DND-41 (cell line): ENCODE measurements around the gene MKX.

Experiments used
- ATAC-seq: fragments of 200-7000 bp; cut with Tn5 transposase; 3 replicates; pipeline ENCODE4 v1.9.1; 2021; ENCODE audit warnings: low read depth; ENCODE audit not compliant: insufficient read depth
- DNase-seq: peaks from one replicate; pipeline ENCODE4 v3.0.0-alpha.2; 2020
- H2AFZ ChIP-seq: 2 replicates; pipeline ENCODE4 v1.6.0; 2012; ENCODE audit warnings: low read depth, low read length
- H3K27ac ChIP-seq: 2 replicates; pipeline ENCODE4 v1.5.1; 2012; ENCODE audit warnings: low read length, inconsistent platforms
- H3K27me3 ChIP-seq: fragments of 200-600 bp; sonication (generic); 2 replicates; pipeline ENCODE4 v1.6.0; 2012; ENCODE audit warnings: low read length, mild to moderate bottlenecking, inconsistent platforms; ENCODE audit not compliant: insufficient read depth, poor library complexity
- H3K36me3 ChIP-seq: 2 replicates; pipeline ENCODE4 v1.5.1; 2012; ENCODE audit warnings: low read length, inconsistent platforms; ENCODE audit not compliant: insufficient read depth
- H3K4me1 ChIP-seq: 2 replicates; pipeline ENCODE4 v1.5.1; 2012; ENCODE audit warnings: mild to moderate bottlenecking, low read length; ENCODE audit not compliant: insufficient read depth
- H3K4me2 ChIP-seq: 2 replicates; pipeline ENCODE4 v1.6.0; 2012; ENCODE audit warnings: mild to moderate bottlenecking, moderate library complexity, low read length, inconsistent platforms; ENCODE audit not compliant: insufficient read depth
- H3K4me3 ChIP-seq, 2 experiments: fragments of 200-600 bp in 1 of 2; shearing (Covaris generic) in 1 of 2; 2 replicates each; pipeline ENCODE4 v1.5.1; 2012 to 2016; ENCODE audit warnings: inconsistent platforms in 2 of 2, low read length in 2 of 2, mild to moderate bottlenecking in 2 of 2, low read depth in 1 of 2, moderate library complexity in 1 of 2
- H3K79me2 ChIP-seq: 2 replicates; pipeline ENCODE4 v1.6.0; 2012; ENCODE audit warnings: low read length, inconsistent platforms; ENCODE audit not compliant: insufficient read depth
- H3K9ac ChIP-seq: 2 replicates; pipeline ENCODE4 v1.6.0; 2012; ENCODE audit warnings: low read depth, mild to moderate bottlenecking, inconsistent platforms, low read length, moderate library complexity
- H3K9me3 ChIP-seq: 2 replicates; pipeline ENCODE4 v1.5.1; 2012; ENCODE audit warnings: low read length, moderate library complexity, mild to moderate bottlenecking, inconsistent platforms; ENCODE audit not compliant: insufficient read depth, severe bottlenecking
- H4K20me1 ChIP-seq: 2 replicates; pipeline ENCODE4 v1.6.0; 2012; ENCODE audit warnings: low read length; ENCODE audit not compliant: insufficient read depth
- EZH2 ChIP-seq: IDR thresholded peaks from 3 replicates; pipeline ENCODE4 v1.6.1; 2012; ENCODE audit warnings: borderline replicate concordance, low read depth, mild to moderate bottlenecking, moderate library complexity, low read length, inconsistent platforms; ENCODE audit not compliant: severe bottlenecking
- TF ChIP-seq, protein P1 (sequence below): IDR thresholded peaks from 2 replicates; pipeline ENCODE4 v1.5.1; 2012; ENCODE audit warnings: borderline replicate concordance, low read length, moderate library complexity, mild to moderate bottlenecking; ENCODE audit not compliant: poor library complexity, severe bottlenecking; ENCODE audit errors: extremely low read depth

MKX gene

DNA sequence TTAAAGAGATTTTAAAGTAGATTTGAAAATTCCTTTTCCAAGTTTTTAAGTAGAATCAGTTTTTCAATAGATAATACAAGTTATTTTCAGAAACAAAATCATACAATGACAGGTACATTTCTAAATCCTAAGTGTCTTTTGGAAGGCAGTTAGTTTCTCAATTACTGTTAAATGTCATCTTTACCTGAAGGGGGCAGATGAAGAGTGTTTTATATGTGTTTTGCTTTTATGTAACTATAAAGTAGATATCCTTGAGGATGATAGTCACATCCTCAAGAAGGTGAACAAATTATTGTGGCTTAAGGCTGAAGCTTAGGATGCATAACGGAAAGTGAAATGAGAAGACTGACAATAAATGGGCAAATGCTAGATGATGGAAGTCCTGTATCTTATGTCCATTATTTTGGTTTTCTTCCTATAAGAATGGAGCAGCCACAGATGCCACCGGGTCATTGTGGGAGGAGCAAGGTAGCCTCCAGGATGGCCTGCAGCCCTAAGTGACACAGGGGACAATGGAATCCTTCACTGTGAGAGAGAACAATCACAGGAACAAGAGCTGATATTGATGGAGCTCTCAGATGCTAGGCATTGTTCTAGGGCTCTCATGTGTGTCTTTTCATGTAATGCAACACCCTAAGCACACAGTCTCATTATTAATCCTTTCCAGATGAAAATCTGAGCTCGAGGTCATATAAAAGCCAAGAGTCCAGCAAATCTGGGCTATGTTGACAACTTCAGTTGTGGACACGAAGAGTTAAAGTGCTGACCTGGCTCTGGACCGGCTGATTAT, 14.1 kb upstream of the MKX start:
- ATAC-seq (no peak), DNase-seq (no peak)
- Histone ChIP-seq H3K4me3 (no peak overlapping the region), H3K9ac (no peak overlapping the region), H3K27me3 (peaks cover 4% of the 10 kb centered on the region), H3K4me1 (no peaks in the 10 kb centered on the region), H4K20me1 (no peaks in the 10 kb centered on the region), H3K4me2 (no peak overlapping the region), H2AFZ (no peak overlapping the region), H3K27ac (no peak overlapping the region), H3K36me3 (no peaks in the 10 kb centered on the region), H3K79me2 (no peaks in the 10 kb centered on the region), H3K9me3 (no peaks in the 10 kb centered on the region)
- TF ChIP-seq EZH2: no peak
- TF ChIP-seq, protein P1, sequence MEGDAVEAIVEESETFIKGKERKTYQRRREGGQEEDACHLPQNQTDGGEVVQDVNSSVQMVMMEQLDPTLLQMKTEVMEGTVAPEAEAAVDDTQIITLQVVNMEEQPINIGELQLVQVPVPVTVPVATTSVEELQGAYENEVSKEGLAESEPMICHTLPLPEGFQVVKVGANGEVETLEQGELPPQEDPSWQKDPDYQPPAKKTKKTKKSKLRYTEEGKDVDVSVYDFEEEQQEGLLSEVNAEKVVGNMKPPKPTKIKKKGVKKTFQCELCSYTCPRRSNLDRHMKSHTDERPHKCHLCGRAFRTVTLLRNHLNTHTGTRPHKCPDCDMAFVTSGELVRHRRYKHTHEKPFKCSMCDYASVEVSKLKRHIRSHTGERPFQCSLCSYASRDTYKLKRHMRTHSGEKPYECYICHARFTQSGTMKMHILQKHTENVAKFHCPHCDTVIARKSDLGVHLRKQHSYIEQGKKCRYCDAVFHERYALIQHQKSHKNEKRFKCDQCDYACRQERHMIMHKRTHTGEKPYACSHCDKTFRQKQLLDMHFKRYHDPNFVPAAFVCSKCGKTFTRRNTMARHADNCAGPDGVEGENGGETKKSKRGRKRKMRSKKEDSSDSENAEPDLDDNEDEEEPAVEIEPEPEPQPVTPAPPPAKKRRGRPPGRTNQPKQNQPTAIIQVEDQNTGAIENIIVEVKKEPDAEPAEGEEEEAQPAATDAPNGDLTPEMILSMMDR: no peak

DNA sequence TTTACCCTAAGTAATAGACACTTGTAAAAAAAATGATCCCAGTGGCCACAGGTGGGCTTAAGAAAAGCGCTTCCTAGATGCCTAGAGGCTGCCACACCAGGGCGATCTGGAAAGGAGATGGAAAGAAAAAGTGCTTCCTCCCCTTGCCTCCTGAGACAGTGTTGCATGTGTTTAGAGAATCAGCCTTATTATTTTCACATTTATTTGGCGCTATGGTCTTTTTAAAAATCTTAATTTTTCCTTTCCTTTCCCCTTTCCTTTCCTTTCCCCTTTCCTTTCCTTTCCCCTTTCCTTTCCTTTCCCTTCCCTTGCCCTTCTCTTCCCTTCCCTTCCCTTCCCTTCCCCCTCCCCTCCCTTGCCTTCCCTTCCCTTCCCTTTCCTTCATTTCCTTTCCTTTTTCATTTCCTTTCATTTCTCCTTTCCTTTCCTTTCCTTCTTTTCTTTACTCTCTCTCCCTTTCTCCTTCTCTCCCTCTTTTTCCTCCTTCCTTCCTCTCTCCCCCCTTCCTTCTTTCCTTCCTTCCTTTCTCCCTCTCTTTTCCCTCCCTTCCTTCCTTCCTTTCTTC, 7.1 kb upstream of the MKX start:
- no peaks in the 10 kb centered on the region for H3K4me1 ChIP-seq
- no peak overlapping the region for H2AFZ ChIP-seq
- H4K20me1 ChIP-seq: no peaks in the 10 kb centered on the region
- DNase-seq (no peak), ATAC-seq (no peak)
- no peak for TF ChIP-seq EZH2
- TF ChIP-seq, protein P1: no peak
- no peak overlapping the region for H3K27ac ChIP-seq
- H3K9ac ChIP-seq: no peak overlapping the region
- no peaks in the 10 kb centered on the region for H3K9me3 ChIP-seq
- H3K4me2 ChIP-seq: no peak overlapping the region
- peaks cover 3% of the 10 kb centered on the region for H3K27me3 ChIP-seq
- H3K4me3 ChIP-seq: no peak overlapping the region
- no peaks in the 10 kb centered on the region for H3K79me2 ChIP-seq
- H3K36me3 ChIP-seq: no peaks in the 10 kb centered on the region

DNA sequence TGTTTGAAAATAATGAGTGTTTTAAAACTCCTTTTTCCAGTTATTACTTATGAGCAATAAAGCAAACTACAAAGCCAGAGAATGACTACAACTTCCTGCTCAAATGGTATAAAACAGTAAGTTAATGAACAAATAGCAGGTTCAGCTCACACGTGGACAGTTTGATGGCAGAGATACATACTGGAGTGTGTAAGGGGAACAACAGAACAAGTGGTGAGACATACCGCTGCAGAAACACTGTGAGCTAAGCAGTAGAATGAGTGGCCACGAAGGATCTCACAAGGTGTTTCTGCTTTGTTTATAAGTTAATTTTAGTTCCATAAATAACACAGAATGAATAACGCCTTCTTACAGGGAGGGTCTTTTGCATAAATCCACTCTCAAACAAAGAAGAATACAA, 3.0 kb upstream of the MKX start:
- Histone ChIP-seq H3K4me1 (no peaks in the 10 kb centered on the region), H3K27ac (no peak overlapping the region), H3K27me3 (peaks cover 3% of the 10 kb centered on the region), H4K20me1 (no peaks in the 10 kb centered on the region), H3K4me2 (no peak overlapping the region), H3K4me3 (no peak overlapping the region), H2AFZ (no peak overlapping the region), H3K9me3 (peaks cover 14% of the 10 kb centered on the region), H3K9ac (no peak overlapping the region), H3K36me3 (no peaks in the 10 kb centered on the region), H3K79me2 (no peaks in the 10 kb centered on the region)
- TF ChIP-seq, protein P1: no peak
- no peak for TF ChIP-seq EZH2
- DNase-seq: no peak
- no peak for ATAC-seq
